NCI-H748 treated with DMSO at 0.1 percent for 48 hours (cell line): Measurements from ENCODE around the gene BMERB1.
"Not testable (repeated sequence)": the region's sequence is repeated elsewhere in the genome, so short reads cannot be mapped to it uniquely, and the experiment has no call there.

Experiments
- DNase-seq: peaks from one replicate; lab custom pipeline; 2025; lab: John Stamatoyannopoulos, UW

Gene BMERB1

GRCh38 chr16:15564604-15565339, 130.4 kb downstream of the BMERB1 start:
- no peak for DNase-seq

GRCh38 chr16:15566095-15566494, 131.7 kb downstream of the BMERB1 start:
- no peak for DNase-seq

GRCh38 chr16:15567823-15568222, 133.4 kb downstream of the BMERB1 start:
- DNase-seq = no peak

- DNase-seq = not testable (repeated sequence)
Observed at GRCh38 chr16:15570666-15571065, 136.3 kb downstream of the BMERB1 start.

- DNase-seq = no peak
Observed at GRCh38 chr16:15571557-15571956, 137.2 kb downstream of the BMERB1 start.

GRCh38 chr16:15572329-15573001, 138.1 kb downstream of the BMERB1 start:
- no peak for DNase-seq

GRCh38 chr16:15573274-15573895, 139.0 kb downstream of the BMERB1 start:
- no peak for DNase-seq

- DNase-seq = not testable (repeated sequence)
Observed at GRCh38 chr16:15573896-15574613, 139.7 kb downstream of the BMERB1 start.

GRCh38 chr16:15574614-15574948, 140.2 kb downstream of the BMERB1 start:
- DNase-seq = no peak

GRCh38 chr16:15575293-15576049, 141.1 kb downstream of the BMERB1 start:
- DNase-seq = no peak

- no peak for DNase-seq
Observed at GRCh38 chr16:15576960-15577958, 142.9 kb downstream of the BMERB1 start.

GRCh38 chr16:15578824-15579223, 144.4 kb downstream of the BMERB1 start:
- DNase-seq = no peak

- DNase-seq = no peak
Observed at GRCh38 chr16:15581127-15581815, 146.9 kb downstream of the BMERB1 start.

- no peak for DNase-seq
Observed at GRCh38 chr16:15583526-15583925, 149.1 kb downstream of the BMERB1 start.

- DNase-seq = no peak
Observed at GRCh38 chr16:15585956-15586355, 151.6 kb downstream of the BMERB1 start.

GRCh38 chr16:15586716-15587115, 152.3 kb downstream of the BMERB1 start:
- no peak for DNase-seq

GRCh38 chr16:15587152-15587825, 152.9 kb downstream of the BMERB1 start:
- no peak for DNase-seq

- no peak for DNase-seq
Observed at GRCh38 chr16:15592324-15592723, 157.9 kb downstream of the BMERB1 start.

GRCh38 chr16:15593235-15593634, 158.8 kb downstream of the BMERB1 start:
- no peak for DNase-seq
